Breast epithelium (tissue), 4 donors: ENCODE results near the gene PFN1. TPM values are rescaled to one million over a fixed set of nuclear protein-coding genes. Genes with fewer than 3 reads are reported as not detected.

ENCODE experiments used
- DNase-seq, 2 donors: peaks; one replicate each; pipeline ENCODE4 v3.0.0-alpha.2; 2019; ENCODE audit warnings: low spot score in 2 of 2
- H3K27ac ChIP-seq, 2 donors: fragments of 200-600 bp; sonication (generic) in 1 of 2; one replicate each; pipeline ENCODE4 v1.5.1; 2016 to 2019; ENCODE audit warnings: mild to moderate bottlenecking in 1 of 2
- H3K27me3 ChIP-seq, 2 donors: fragments of 200-600 bp; sonication (generic) in 1 of 2; one replicate each; pipeline versions ENCODE4 v1.5.1 to v1.6.0; 2017 to 2019; ENCODE audit warnings: control low read depth in 1 of 2, mild to moderate bottlenecking in 1 of 2
- H3K36me3 ChIP-seq: fragments of 200-600 bp; one replicate; pipeline ENCODE4 v1.5.1; 2019
- H3K4me1 ChIP-seq, 2 donors: fragments of 200-600 bp; sonication (generic); one replicate each; pipeline ENCODE4 v1.5.1; 2016 to 2019; ENCODE audit warnings: control low read depth in 1 of 2
- H3K4me3 ChIP-seq, 3 donors: fragments of 200-600 bp; sonication (generic); 1 replicate in 2 of 3; 2 replicates in 1 of 3; pipeline ENCODE4 v1.5.1; 2016 to 2019; ENCODE audit warnings: mild to moderate bottlenecking in 3 of 3, moderate library complexity in 2 of 3
- H3K9me3 ChIP-seq, 2 donors: fragments of 200-600 bp; sonication (generic) in 1 of 2; one replicate each; pipeline ENCODE4 v1.5.1; 2016 to 2019; ENCODE audit warnings: control low read depth in 1 of 2
- POLR2A ChIP-seq: fragments of 450-650 bp; IDR thresholded peaks from one replicate; pipeline ENCODE4 v1.6.1; 2016; ENCODE audit warnings: antibody characterized with exemption, mild to moderate bottlenecking, moderate library complexity
- POLR2AphosphoS5 ChIP-seq, 3 donors: sonication (generic); formaldehyde crosslinking; IDR thresholded peaks; one replicate each; pipeline ENCODE4 v1.6.1; 2017; ENCODE audit warnings: antibody characterized with exemption in 3 of 3
- intact Hi-C: fragments of 100-400 bp; cut with DNase I; formaldehyde crosslinking; loops from one replicate; pipeline ENCODE4 v1.15.1; 2023; ENCODE audit warnings: low total_unique reads
- total RNA-seq, 3 donors: library from RNA; depleted of rRNA; stranded (reverse); fragments of >200 nt; gene quantifications; one replicate each; pipeline ENCODE4 v1.1.0, GENCODE V29; 2016
- TF ChIP-seq, protein P1 (sequence below), 3 donors: fragments of 450-650 bp; IDR thresholded peaks; one replicate each; pipeline ENCODE4 v1.5.1; 2016 to 2017; ENCODE audit warnings: antibody characterized with exemption in 3 of 3, mild to moderate bottlenecking in 3 of 3, moderate library complexity in 3 of 3

Gene PFN1
- total RNA-seq, 3 donors from 2014 or later, result 290 to 487 (median 379) TPM

- Histone ChIP-seq H3K27me3 (no peaks in the 10 kb centered on the region), H3K4me1 (peaks cover 0 to 17% of the 10 kb centered on the region in 2 donors), H3K9me3 (no peaks in the 10 kb centered on the region), H3K27ac (peak overlapping the region; percentile 90 to 95), H3K4me3 (no peak overlapping the region), H3K36me3 (no peaks in the 10 kb centered on the region)
- no peak for TF ChIP-seq POLR2A
- TF ChIP-seq POLR2AphosphoS5 (IDR thresholded peaks at IDR 0.05), result no peak
- TF ChIP-seq, protein P1, sequence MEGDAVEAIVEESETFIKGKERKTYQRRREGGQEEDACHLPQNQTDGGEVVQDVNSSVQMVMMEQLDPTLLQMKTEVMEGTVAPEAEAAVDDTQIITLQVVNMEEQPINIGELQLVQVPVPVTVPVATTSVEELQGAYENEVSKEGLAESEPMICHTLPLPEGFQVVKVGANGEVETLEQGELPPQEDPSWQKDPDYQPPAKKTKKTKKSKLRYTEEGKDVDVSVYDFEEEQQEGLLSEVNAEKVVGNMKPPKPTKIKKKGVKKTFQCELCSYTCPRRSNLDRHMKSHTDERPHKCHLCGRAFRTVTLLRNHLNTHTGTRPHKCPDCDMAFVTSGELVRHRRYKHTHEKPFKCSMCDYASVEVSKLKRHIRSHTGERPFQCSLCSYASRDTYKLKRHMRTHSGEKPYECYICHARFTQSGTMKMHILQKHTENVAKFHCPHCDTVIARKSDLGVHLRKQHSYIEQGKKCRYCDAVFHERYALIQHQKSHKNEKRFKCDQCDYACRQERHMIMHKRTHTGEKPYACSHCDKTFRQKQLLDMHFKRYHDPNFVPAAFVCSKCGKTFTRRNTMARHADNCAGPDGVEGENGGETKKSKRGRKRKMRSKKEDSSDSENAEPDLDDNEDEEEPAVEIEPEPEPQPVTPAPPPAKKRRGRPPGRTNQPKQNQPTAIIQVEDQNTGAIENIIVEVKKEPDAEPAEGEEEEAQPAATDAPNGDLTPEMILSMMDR (IDR thresholded peaks at IDR 0.05), result no peak
- no peak for DNase-seq
- intact Hi-C loops, result no loop called here
Measured at GRCh38 chr17:4970273-4970672, 21.9 kb upstream of the PFN1 start.

GRCh38 chr17:4969551-4970173 is 21.3 kb upstream of the PFN1 start:
- DNase-seq, result no peak
- intact Hi-C loops, result loop anchor here (2.0 kb wide), 1 partner anchor 21 kb away; the partner anchor contains the start of gene PFN1
- Histone ChIP-seq H3K4me3 (peak overlapping the region in 2 of 3 donors; percentile 65 to 86), H3K4me1 (peaks cover 0 to 19% of the 10 kb centered on the region in 2 donors), H3K27me3 (no peaks in the 10 kb centered on the region), H3K27ac (peak overlapping the region; percentile 90 to 95), H3K36me3 (no peaks in the 10 kb centered on the region), H3K9me3 (no peaks in the 10 kb centered on the region)
- TF ChIP-seq POLR2A (no peak), POLR2AphosphoS5 (IDR thresholded peaks at IDR 0.05) (no peak)
- TF ChIP-seq, protein P1 (IDR thresholded peaks at IDR 0.05), result no peak

GRCh38 chr17:4969047-4969550 is 20.8 kb upstream of the PFN1 start:
- TF ChIP-seq, protein P1 (IDR thresholded peaks at IDR 0.05), result no peak
- TF ChIP-seq POLR2AphosphoS5 (IDR thresholded peaks at IDR 0.05) (peak; percentile 26 to 70 (median 34)), POLR2A (no peak)
- intact Hi-C loops, result loop anchor here (2.0 kb wide), 1 partner anchor 20 kb away; the partner anchor contains the start of gene PFN1
- DNase-seq, result no peak
- peak overlapping the region; percentile 65 to 86 (median 65) for H3K4me3 ChIP-seq
- H3K4me1 ChIP-seq, result peaks cover 0 to 19% of the 10 kb centered on the region in 2 donors
- H3K27ac ChIP-seq, result peak overlapping the region; percentile 90 to 95
- no peaks in the 10 kb centered on the region for H3K27me3 ChIP-seq
- no peaks in the 10 kb centered on the region for H3K9me3 ChIP-seq
- no peaks in the 10 kb centered on the region for H3K36me3 ChIP-seq

- intact Hi-C loops, result loop anchor here (2.0 kb wide), 1 partner anchor 20 kb away; the partner anchor contains the start of gene PFN1
- no peaks in the 10 kb centered on the region for H3K27me3 ChIP-seq
- DNase-seq, result no peak
Measured at GRCh38 chr17:4968486-4969046, 20.2 kb upstream of the PFN1 start.

More at GRCh38 chr17:4968486-4969046, 20.2 kb upstream of the PFN1 start:
- TF ChIP-seq POLR2A, result no peak
- TF ChIP-seq POLR2AphosphoS5 (IDR thresholded peaks at IDR 0.05), result no peak
- TF ChIP-seq, protein P1 (IDR thresholded peaks at IDR 0.05), result no peak
- Histone ChIP-seq H3K9me3 (no peaks in the 10 kb centered on the region), H3K27ac (peak overlapping the region; percentile 90 to 95), H3K4me1 (peaks cover 0 to 19% of the 10 kb centered on the region in 2 donors), H3K4me3 (peak overlapping the region; percentile 65 to 86 (median 65)), H3K36me3 (no peaks in the 10 kb centered on the region)
